Measurements from ENCODE around the gene SETD4.

GRCh38 chr21:36079010-36079649 is 18.8 kb upstream of the SETD4 start:
- TF ChIP-seq POLR2A (IDR thresholded peaks at IDR 0.05; ENCODE audit: low read depth, low read length) (no peak), CTCF (conservative IDR thresholded peaks at IDR 0.05; ENCODE audit: low read depth, low read length) (no peak)

Data from IMR-90 (cell line).